Neuronal stem cell (in vitro differentiated cells): ENCODE data around the gene SRP68.

Experiments
- DNase-seq: peaks from one replicate; pipeline ENCODE4 v3.0.0-alpha.2; 2013; ENCODE audit warnings: low spot score
- H2AFZ ChIP-seq: one replicate; pipeline ENCODE4 v1.6.1; 2013; ENCODE audit warnings: mild to moderate bottlenecking, low read length, inconsistent platforms
- H2AK5ac ChIP-seq: 2 replicates; pipeline ENCODE4 v1.6.1; 2013; ENCODE audit warnings: low read depth, mild to moderate bottlenecking, inconsistent platforms, low read length, moderate library complexity, mixed read lengths
- H2BK120ac ChIP-seq: 2 replicates; pipeline ENCODE4 v1.6.1; 2013; ENCODE audit warnings: low read depth, mild to moderate bottlenecking, inconsistent platforms, low read length, moderate library complexity, mixed read lengths
- H2BK12ac ChIP-seq: one replicate; pipeline ENCODE4 v1.6.1; 2013; ENCODE audit warnings: low read length, inconsistent platforms
- H2BK15ac ChIP-seq: 2 replicates; pipeline ENCODE4 v1.6.1; 2013; ENCODE audit warnings: mild to moderate bottlenecking, low read length, inconsistent platforms, mixed read lengths
- H2BK5ac ChIP-seq: one replicate; pipeline ENCODE4 v1.6.1; 2013; ENCODE audit warnings: inconsistent platforms, mild to moderate bottlenecking, low read length, moderate library complexity
- H3K14ac ChIP-seq: one replicate; pipeline ENCODE4 v1.6.1; 2013; ENCODE audit warnings: low read length, inconsistent platforms
- H3K18ac ChIP-seq: 2 replicates; pipeline ENCODE4 v1.6.1; 2013; ENCODE audit warnings: low read length, inconsistent platforms
- H3K23ac ChIP-seq: 2 replicates; pipeline ENCODE4 v1.6.1; 2013; ENCODE audit warnings: low read depth, mild to moderate bottlenecking, mixed read lengths, low read length, inconsistent platforms; ENCODE audit not compliant: poor library complexity
- H3K27ac ChIP-seq: replicated peaks from 3 replicates; pipeline ENCODE4 v1.5.1; 2013; ENCODE audit warnings: low read length, inconsistent platforms
- H3K27me3 ChIP-seq, 3 experiments: 2 replicates each; pipeline ENCODE4 v1.6.1; 2013; ENCODE audit warnings: low read length in 3 of 3, mild to moderate bottlenecking in 2 of 3, inconsistent platforms in 1 of 3, low read depth in 1 of 3, mixed read lengths in 1 of 3, moderate library complexity in 1 of 3; ENCODE audit not compliant: control insufficient read depth in 3 of 3, insufficient read depth in 3 of 3
- H3K36me3 ChIP-seq, 2 donors: replicated peaks in 1 of 2; 2 replicates each; pipeline ENCODE4 v1.6.1; 2013; ENCODE audit warnings: low read length in 2 of 2; ENCODE audit not compliant: control insufficient read depth in 2 of 2, insufficient read depth in 2 of 2
- H3K4ac ChIP-seq: 2 replicates; pipeline ENCODE4 v1.6.1; 2013; ENCODE audit warnings: inconsistent platforms, mild to moderate bottlenecking, low read length, moderate library complexity
- H3K4me1 ChIP-seq, 2 donors: 1 replicate in 1 of 2; 2 replicates in 1 of 2; pipeline ENCODE4 v1.6.1; 2013; ENCODE audit warnings: low read length in 2 of 2, low read depth in 1 of 2; ENCODE audit not compliant: control insufficient read depth in 2 of 2, insufficient read depth in 1 of 2
- H3K4me2 ChIP-seq: one replicate; pipeline ENCODE4 v1.6.1; 2013; ENCODE audit warnings: mild to moderate bottlenecking, low read length, inconsistent platforms; ENCODE audit not compliant: insufficient read depth, poor library complexity, severe bottlenecking
- H3K4me3 ChIP-seq, 2 donors: 2 replicates each; pipeline ENCODE4 v1.5.1; 2013; ENCODE audit warnings: low read length in 2 of 2, mild to moderate bottlenecking in 2 of 2, inconsistent platforms in 1 of 2, moderate library complexity in 1 of 2
- H3K79me1 ChIP-seq: one replicate; pipeline ENCODE4 v1.6.1; 2013; ENCODE audit warnings: low read depth, mild to moderate bottlenecking, inconsistent platforms, low read length, moderate library complexity
- H3K9ac ChIP-seq: one replicate; pipeline ENCODE4 v1.6.1; 2013; ENCODE audit warnings: mild to moderate bottlenecking, low read depth, low read length, inconsistent platforms; ENCODE audit not compliant: poor library complexity
- H3K9me3 ChIP-seq, 2 donors: replicated peaks in 1 of 2; 2 replicates each; pipeline versions ENCODE3 to v1.6.1; 2013; ENCODE audit warnings: low read length in 2 of 2, mild to moderate bottlenecking in 2 of 2, inconsistent platforms in 1 of 2, low read depth in 1 of 2, mixed read lengths in 1 of 2, moderate library complexity in 1 of 2; ENCODE audit not compliant: control insufficient read depth in 2 of 2, insufficient read depth in 1 of 2
- H4K8ac ChIP-seq: one replicate; pipeline ENCODE4 v1.6.1; 2013; ENCODE audit warnings: low read depth, mild to moderate bottlenecking, inconsistent platforms, low read length, moderate library complexity
- H4K91ac ChIP-seq: one replicate; pipeline ENCODE4 v1.6.1; 2013; ENCODE audit warnings: low read length, low read depth, mild to moderate bottlenecking, inconsistent platforms; ENCODE audit not compliant: poor library complexity
- WGBS, 2 donors: extraction: QIAGEN DNeasy Blood & Tissue Kit; methylation state at CpG; one replicate each; pipeline ENCODE4 v1.1.7; 2013; ENCODE audit warnings: missing lambda C conversion rate in 2 of 2, mixed read lengths in 1 of 2; ENCODE audit not compliant: insufficient read length in 2 of 2, insufficient replicate concordance in 1 of 2; ENCODE audit errors: extremely low coverage in 2 of 2; 5-methylcytosine and 5-hydroxymethylcytosine counted together

The SRP68 gene

DNA sequence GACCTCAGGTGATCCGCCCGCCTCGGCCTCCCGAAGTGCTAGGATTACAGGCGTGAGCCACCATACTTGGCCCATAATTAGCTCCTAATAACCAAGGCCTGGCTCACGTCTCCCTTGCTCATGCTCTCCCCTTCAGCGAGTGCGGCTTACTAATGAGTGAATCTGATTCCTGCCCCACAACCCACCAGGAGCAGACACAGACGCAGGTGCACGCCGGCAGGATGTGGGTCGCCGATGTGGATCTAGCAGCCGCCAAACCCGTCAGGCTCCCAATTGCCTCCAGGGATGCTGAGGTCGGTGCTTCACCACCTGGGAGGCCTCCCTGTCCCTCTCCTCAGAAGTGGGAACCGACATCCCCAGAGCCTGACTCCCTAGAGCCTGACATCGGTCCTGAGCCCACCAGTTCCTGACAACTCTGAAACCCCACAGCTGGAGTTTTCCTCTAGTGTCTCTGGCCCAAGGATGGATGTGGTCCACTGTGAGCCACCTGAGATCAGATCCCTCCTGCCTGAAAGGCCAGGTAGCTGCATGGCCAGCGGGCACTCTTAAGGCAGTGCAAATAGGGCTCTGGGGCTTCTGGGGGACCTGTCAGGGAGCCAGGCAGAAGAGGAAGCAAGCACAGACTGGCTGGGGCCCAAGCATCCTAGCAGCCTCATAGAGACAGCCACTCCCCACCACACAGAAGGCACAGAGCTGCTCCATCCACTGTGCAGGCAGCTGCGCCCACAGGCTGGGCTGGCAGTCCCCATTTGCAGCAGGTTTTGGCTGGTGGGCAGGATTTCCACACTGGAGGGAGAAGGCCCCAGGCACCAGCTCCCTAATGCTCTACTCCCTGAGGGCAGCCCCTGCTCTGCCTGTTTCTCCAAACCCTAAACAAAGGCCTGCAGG lies 20.5 kb upstream of the SRP68 start:
- no peak overlapping the region for H3K4me2 ChIP-seq

GRCh38 chr17:76091526-76092286 lies 19.4 kb upstream of the SRP68 start:
- Histone ChIP-seq H3K36me3 (peaks cover 54 to 96% of the 10 kb centered on the region in 2 donors), H3K27ac (no peak overlapping the region), H4K91ac (no peak overlapping the region), H3K23ac (no peak overlapping the region), H3K79me1 (peaks cover 2% of the 10 kb centered on the region), H3K4me3 (no peak overlapping the region), H3K9me3 (no peaks in the 10 kb centered on the region), H2AK5ac (no peak overlapping the region), H2BK120ac (no peak overlapping the region), H3K14ac (no peak overlapping the region), H3K4me2 (no peak overlapping the region), H2AFZ (no peak overlapping the region), H3K4ac (no peak overlapping the region), H4K8ac (no peak overlapping the region), H3K18ac (no peak overlapping the region), H3K9ac (no peak overlapping the region), H3K4me1 (no peaks in the 10 kb centered on the region), H2BK5ac (no peak overlapping the region), H3K27me3 (no peaks in the 10 kb centered on the region), H2BK15ac (no peak overlapping the region), H2BK12ac (no peak overlapping the region)
- no peak for DNase-seq
- no CpG with 5 or more reads among the region's 23 CpGs for WGBS, 2 donors

More for the DNA sequence above, 20.5 kb upstream of the SRP68 start:
- H3K14ac ChIP-seq, result no peak overlapping the region
- no peak overlapping the region for H3K4ac ChIP-seq
- H3K4me3 ChIP-seq, result no peak overlapping the region
- H4K91ac ChIP-seq, result no peak overlapping the region
- H3K23ac ChIP-seq, result no peak overlapping the region
- DNase-seq, result no peak
- H2BK120ac ChIP-seq, result no peak overlapping the region
- H3K79me1 ChIP-seq, result peaks cover 2% of the 10 kb centered on the region
- H3K18ac ChIP-seq, result peak overlapping the region; percentile 28
- H3K4me1 ChIP-seq, result no peaks in the 10 kb centered on the region
- no peak overlapping the region for H4K8ac ChIP-seq
- H2BK5ac ChIP-seq, result no peak overlapping the region
- H3K36me3 ChIP-seq, result peaks cover 50 to 96% of the 10 kb centered on the region in 2 donors
- no peak overlapping the region for H2BK15ac ChIP-seq
- no peak overlapping the region for H3K9ac ChIP-seq
- no peaks in the 10 kb centered on the region for H3K27me3 ChIP-seq
- no CpG with 5 or more reads among the region's 20 CpGs for WGBS, 2 donors
- H3K27ac ChIP-seq, result no peak overlapping the region
- H2BK12ac ChIP-seq, result no peak overlapping the region
- H3K9me3 ChIP-seq, result no peaks in the 10 kb centered on the region
- H2AK5ac ChIP-seq, result no peak overlapping the region
- H2AFZ ChIP-seq, result no peak overlapping the region

- H3K9ac ChIP-seq, result no peak overlapping the region
- peaks cover 2% of the 10 kb centered on the region for H3K79me1 ChIP-seq
- H2BK15ac ChIP-seq, result no peak overlapping the region
- no peak overlapping the region for H3K4ac ChIP-seq
- no peak for DNase-seq
- H3K14ac ChIP-seq, result no peak overlapping the region
- H3K18ac ChIP-seq, result no peak overlapping the region
- no CpG with 5 or more reads among the region's 17 CpGs for WGBS, 2 donors
- H3K4me2 ChIP-seq, result no peak overlapping the region
- no peak overlapping the region for H4K91ac ChIP-seq
- H2AK5ac ChIP-seq, result no peak overlapping the region
- no peak overlapping the region for H3K4me3 ChIP-seq
- H3K27me3 ChIP-seq, result no peaks in the 10 kb centered on the region
- H3K36me3 ChIP-seq, result peaks cover 59 to 97% of the 10 kb centered on the region in 2 donors
- no peak overlapping the region for H4K8ac ChIP-seq
- no peaks in the 10 kb centered on the region for H3K9me3 ChIP-seq
- H3K23ac ChIP-seq, result no peak overlapping the region
- no peaks in the 10 kb centered on the region for H3K4me1 ChIP-seq
- H2BK5ac ChIP-seq, result no peak overlapping the region
- no peak overlapping the region for H2AFZ ChIP-seq
- H2BK12ac ChIP-seq, result no peak overlapping the region
- no peak overlapping the region for H2BK120ac ChIP-seq
- no peak overlapping the region for H3K27ac ChIP-seq
Observed at GRCh38 chr17:76090517-76091129, 18.3 kb upstream of the SRP68 start.
